Prostate gland (tissue), 2 donors: ENCODE data around the gene NTNG2.

Experiments
- CTCF ChIP-seq, 4 experiments: fragments of 200-600 bp in 2 of 4; fragments of 450-650 bp in 2 of 4; sonication (generic) in 2 of 4; IDR thresholded peaks; 1 replicate in 3 of 4; 2 replicates in 1 of 4; pipeline ENCODE4 v1.5.1; 2016 to 2019; ENCODE audit warnings: antibody characterized with exemption in 4 of 4, mild to moderate bottlenecking in 2 of 4, moderate library complexity in 2 of 4
- POLR2AphosphoS5 ChIP-seq: sonication (generic); formaldehyde crosslinking; IDR thresholded peaks from one replicate; pipeline ENCODE4 v1.6.1; 2017; ENCODE audit warnings: antibody characterized with exemption

- no peak for TF ChIP-seq POLR2AphosphoS5
- no peak for TF ChIP-seq CTCF (IDR thresholded peaks at IDR 0.05)
Measured at GRCh38 chr9:132242621-132243155, 80.8 kb downstream of the NTNG2 start.
